Jurkat, Clone E6-1 (cell line): ENCODE measurements around the gene PHF2. TPM values are rescaled to one million over a fixed set of nuclear protein-coding genes. Genes with fewer than 3 reads are reported as not detected.
A peak's percentile ranks its signal among the peaks of the same experiment; 100 is the strongest.

ENCODE experiments used
- DNase-seq: peaks from one replicate; pipeline ENCODE4 v3.0.0-alpha.2; 2011; ENCODE audit warnings: low read depth, low spot score
- H3K4me3 ChIP-seq: 2 replicates; pipeline ENCODE4 v1.5.1; 2011; ENCODE audit warnings: mild to moderate bottlenecking, low read length, control low read depth, moderate library complexity
- polyA plus RNA-seq: library from polyadenylated mRNA; unstranded; fragments of >200 nt; gene quantifications from one replicate; pipeline ENCODE4 v1.2.1, GENCODE V29; 2012; ENCODE audit warnings: missing spikeins; ENCODE audit not compliant: insufficient read length, insufficient read depth

Gene PHF2
- 17.7 TPM for polyA plus RNA-seq

GRCh38 chr9:93576258-93577077 lies at the start of gene PHF2:
TSS of gene PHF2 (plus strand) at chr9:93576584. CDS start at chr9:93576774, 190 bp downstream.
- no peak for DNase-seq
- H3K4me3 ChIP-seq, result peak within 1 kb of the TSS; percentile 71

GRCh38 chr9:93531374-93531773 lies 45.0 kb upstream of the PHF2 start:
- DNase-seq, result peak; percentile 19
- no peak overlapping the region for H3K4me3 ChIP-seq

- no peak overlapping the region for H3K4me3 ChIP-seq
Measured at GRCh38 chr9:93532141-93532540, 44.2 kb upstream of the PHF2 start.

GRCh38 chr9:93533863-93534262 lies 42.5 kb upstream of the PHF2 start:
- no peak for DNase-seq
- H3K4me3 ChIP-seq, result no peak overlapping the region

More at GRCh38 chr9:93532141-93532540, 44.2 kb upstream of the PHF2 start:
- DNase-seq, result no peak

GRCh38 chr9:93536167-93536566 lies 40.2 kb upstream of the PHF2 start:
- H3K4me3 ChIP-seq, result no peak overlapping the region
- DNase-seq, result no peak

GRCh38 chr9:93536874-93537273 lies 39.5 kb upstream of the PHF2 start:
- peak; percentile 55 for DNase-seq
- no peak overlapping the region for H3K4me3 ChIP-seq

GRCh38 chr9:93540305-93540704 lies 36.1 kb upstream of the PHF2 start:
- no peak overlapping the region for H3K4me3 ChIP-seq
- no peak for DNase-seq

GRCh38 chr9:93541005-93541404 lies 35.4 kb upstream of the PHF2 start:
- DNase-seq, result no peak
- no peak overlapping the region for H3K4me3 ChIP-seq

- DNase-seq, result no peak
- no peak overlapping the region for H3K4me3 ChIP-seq
Measured at GRCh38 chr9:93541581-93542349, 34.6 kb upstream of the PHF2 start.

GRCh38 chr9:93543117-93543516 lies 33.3 kb upstream of the PHF2 start:
- DNase-seq, result no peak
- H3K4me3 ChIP-seq, result no peak overlapping the region

- no peak for DNase-seq
- H3K4me3 ChIP-seq, result no peak overlapping the region
Measured at GRCh38 chr9:93546356-93546755, 30.0 kb upstream of the PHF2 start.

- no peak for DNase-seq
- H3K4me3 ChIP-seq, result no peak overlapping the region
Measured at GRCh38 chr9:93549611-93550010, 26.8 kb upstream of the PHF2 start.

- no peak for DNase-seq
- H3K4me3 ChIP-seq, result no peak overlapping the region
Measured at GRCh38 chr9:93552923-93553322, 23.5 kb upstream of the PHF2 start.

- no peak overlapping the region for H3K4me3 ChIP-seq
- no peak for DNase-seq
Measured at GRCh38 chr9:93555370-93555769, 21.0 kb upstream of the PHF2 start.

- DNase-seq, result no peak
- H3K4me3 ChIP-seq, result no peak overlapping the region
Measured at GRCh38 chr9:93557366-93558137, 18.8 kb upstream of the PHF2 start.

GRCh38 chr9:93558503-93558902 lies 17.9 kb upstream of the PHF2 start:
- no peak overlapping the region for H3K4me3 ChIP-seq

GRCh38 chr9:93560991-93561390 lies 15.4 kb upstream of the PHF2 start:
- DNase-seq, result no peak
- no peak overlapping the region for H3K4me3 ChIP-seq

More at GRCh38 chr9:93558503-93558902, 17.9 kb upstream of the PHF2 start:
- no peak for DNase-seq

- no peak for DNase-seq
Measured at GRCh38 chr9:93562157-93562556, 14.2 kb upstream of the PHF2 start.

GRCh38 chr9:93565089-93565488 lies 11.3 kb upstream of the PHF2 start:
- no peak for DNase-seq
- H3K4me3 ChIP-seq, result no peak overlapping the region

More at GRCh38 chr9:93562157-93562556, 14.2 kb upstream of the PHF2 start:
- no peak overlapping the region for H3K4me3 ChIP-seq
